CD14-positive monocyte (primary cell): ENCODE data around the gene RASGRP3. TPM values are rescaled to one million over a fixed set of nuclear protein-coding genes. Genes with fewer than 3 reads are reported as not detected.

Experiments used
- DNase-seq, 3 donors: peaks; one replicate each; pipeline ENCODE4 v3.0.0-alpha.2; 2011 to 2022
- H2AFZ ChIP-seq: 2 replicates; pipeline ENCODE4 v1.6.0; 2012; ENCODE audit warnings: mild to moderate bottlenecking, low read depth, low read length, inconsistent platforms; ENCODE audit not compliant: insufficient read depth, poor library complexity, severe bottlenecking
- H3K27ac ChIP-seq, 2 donors: 1 replicate in 1 of 2; 2 replicates in 1 of 2; pipeline ENCODE4 v1.5.1; 2012 to 2013; ENCODE audit warnings: low read length in 2 of 2, control low read depth in 1 of 2, inconsistent platforms in 1 of 2, low read depth in 1 of 2, mild to moderate bottlenecking in 1 of 2
- H3K27me3 ChIP-seq, 2 donors: one replicate each; pipeline versions ENCODE4 v1.6.0 to v1.6.1; 2011 to 2013; ENCODE audit warnings: low read length in 2 of 2; ENCODE audit not compliant: control insufficient read depth in 2 of 2, insufficient read depth in 2 of 2
- H3K36me3 ChIP-seq, 2 donors: replicated peaks in 1 of 2; 1 replicate in 1 of 2; 2 replicates in 1 of 2; pipeline versions ENCODE4 v1.5.1 to v1.6.1; 2012 to 2013; ENCODE audit warnings: low read length in 2 of 2, control low read depth in 1 of 2, inconsistent platforms in 1 of 2, mild to moderate bottlenecking in 1 of 2; ENCODE audit not compliant: insufficient read depth in 2 of 2, control insufficient read depth in 1 of 2
- H3K4me1 ChIP-seq, 2 donors: 1 replicate in 1 of 2; 2 replicates in 1 of 2; pipeline versions ENCODE4 v1.5.1 to v1.6.1; 2012 to 2013; ENCODE audit warnings: low read length in 2 of 2, control low read depth in 1 of 2, inconsistent platforms in 1 of 2, mild to moderate bottlenecking in 1 of 2, moderate library complexity in 1 of 2; ENCODE audit not compliant: insufficient read depth in 2 of 2, control insufficient read depth in 1 of 2
- H3K4me2 ChIP-seq: replicated peaks from 2 replicates; pipeline ENCODE3; 2012; ENCODE audit warnings: low read length, moderate library complexity, mild to moderate bottlenecking; ENCODE audit not compliant: poor library complexity, severe bottlenecking; ENCODE audit errors: extremely low read depth
- H3K4me3 ChIP-seq, 3 experiments: fragments of 200-600 bp in 1 of 3; sonication (generic) in 1 of 3; replicated peaks in 1 of 3; 1 replicate in 2 of 3; 2 replicates in 1 of 3; pipeline ENCODE4 v1.5.1; 2011 to 2013; ENCODE audit warnings: low read length in 3 of 3, mild to moderate bottlenecking in 3 of 3, control low read depth in 2 of 3, low read depth in 2 of 3, inconsistent platforms in 1 of 3, moderate library complexity in 1 of 3
- H3K79me2 ChIP-seq: 2 replicates; pipeline ENCODE4 v1.6.0; 2012; ENCODE audit warnings: mild to moderate bottlenecking, control low read depth, inconsistent platforms, low read length, moderate library complexity; ENCODE audit not compliant: insufficient read depth
- H3K9ac ChIP-seq: 2 replicates; pipeline ENCODE4 v1.6.0; 2017; ENCODE audit warnings: low read length, mild to moderate bottlenecking; ENCODE audit not compliant: insufficient read depth, poor library complexity, severe bottlenecking
- H3K9me3 ChIP-seq, 2 donors: replicated peaks in 1 of 2; 1 replicate in 1 of 2; 2 replicates in 1 of 2; pipeline versions ENCODE4 v1.5.1 to v1.6.1; 2012 to 2013; ENCODE audit warnings: low read length in 2 of 2, control low read depth in 1 of 2; ENCODE audit not compliant: control insufficient read depth in 1 of 2, insufficient read depth in 1 of 2
- H4K20me1 ChIP-seq: 2 replicates; pipeline ENCODE4 v1.6.0; 2012; ENCODE audit warnings: mild to moderate bottlenecking, low read length, control low read depth, moderate library complexity; ENCODE audit not compliant: insufficient read depth
- H3K27ac Mint-ChIP-seq, 7 donors: one replicate each; pipeline ENCODE4 v1.8.0; 2020; ENCODE audit warnings: mild to moderate bottlenecking in 7 of 7, mixed read lengths in 7 of 7, moderate library complexity in 6 of 7, inconsistent platforms in 2 of 7
- H3K27me3 Mint-ChIP-seq, 3 donors: one replicate each; pipeline ENCODE4 v1.8.0; 2021 to 2022; ENCODE audit warnings: low read depth in 3 of 3, mild to moderate bottlenecking in 3 of 3, mixed read lengths in 3 of 3, moderate library complexity in 3 of 3, inconsistent platforms in 1 of 3
- H3K36me3 Mint-ChIP-seq, 2 donors: one replicate each; pipeline ENCODE4 v1.8.0; 2020; ENCODE audit warnings: mixed read lengths in 2 of 2, inconsistent platforms in 1 of 2, mild to moderate bottlenecking in 1 of 2
- H3K4me1 Mint-ChIP-seq: one replicate; pipeline ENCODE4 v1.8.0; 2020; ENCODE audit warnings: mild to moderate bottlenecking, mixed read lengths
- H3K4me3 Mint-ChIP-seq, 2 donors: one replicate each; pipeline ENCODE4 v1.8.0; 2020; ENCODE audit warnings: mild to moderate bottlenecking in 2 of 2, mixed read lengths in 2 of 2, moderate library complexity in 1 of 2
- H3K9me3 Mint-ChIP-seq, 7 donors: one replicate each; pipeline ENCODE4 v1.8.0; 2020 to 2022; ENCODE audit warnings: mixed read lengths in 7 of 7, mild to moderate bottlenecking in 6 of 7, moderate library complexity in 6 of 7, inconsistent platforms in 2 of 7
- CTCF ChIP-seq: fragments of 200-600 bp; IDR thresholded peaks from one replicate; pipeline ENCODE4 v1.8.0; 2022; ENCODE audit warnings: antibody characterized with exemption, mild to moderate bottlenecking
- WGBS: methylation state at CpG from one replicate; pipeline ENCODE4 v1.1.5; 2013; ENCODE audit warnings: missing lambda C conversion rate; ENCODE audit not compliant: insufficient coverage; 5-methylcytosine and 5-hydroxymethylcytosine counted together
- intact Hi-C, 2 donors: fragments of 100-400 bp; cut with micrococcal nuclease; formaldehyde crosslinking; loops; one replicate each; pipeline versions ENCODE4 v1.15.0 to v1.15.1; 2023
- polyA plus RNA-seq, 3 donors: library from polyadenylated mRNA; depleted of rRNA in 1 of 3; unstranded in 2 of 3; stranded (reverse) in 1 of 3; fragments of 300-500 nt in 2 of 3; fragments of >200 nt in 1 of 3; fragmentation: Illumina TruSeq in 2 of 3; gene quantifications; 1 replicate in 2 of 3; 2 replicates in 1 of 3; pipeline ENCODE4 v1.2.3, GENCODE V29; 2012 to 2021

RASGRP3 gene
- polyA plus RNA-seq, 3 donors: 0.62 to 0.89 (median 0.84) TPM

GRCh38 chr2:33552758-33553461, 76.5 kb downstream of the RASGRP3 start:
- Mint-ChIP-seq H3K27ac (peak overlapping the region in 4 of 7 donors; percentile 11 to 76 (median 46)), H3K4me3 (no peak overlapping the region), H3K9me3 (no peaks in the 10 kb centered on the region), H3K27me3 (no peaks in the 10 kb centered on the region), H3K36me3 (no peaks in the 10 kb centered on the region), H3K4me1 (peaks cover 22% of the 10 kb centered on the region)
- Histone ChIP-seq H2AFZ (no peak overlapping the region), H3K27me3 (no peaks in the 10 kb centered on the region), H3K79me2 (no peaks in the 10 kb centered on the region), H3K4me3 (no peak overlapping the region), H3K36me3 (no peaks in the 10 kb centered on the region), H3K4me1 (peaks cover 12 to 22% of the 10 kb centered on the region in 2 donors), H3K9me3 (no peaks in the 10 kb centered on the region), H4K20me1 (no peaks in the 10 kb centered on the region), H3K27ac (no peak overlapping the region), H3K4me2 (no peak overlapping the region), H3K9ac (no peak overlapping the region)
- WGBS: 0% methylated on average over 1 of the region's 1 CpG
- intact Hi-C loops: no loop called here
- peak; percentile 8 to 73 (median 25) for DNase-seq
- TF ChIP-seq CTCF: no peak

GRCh38 chr2:33555681-33556080, 79.2 kb downstream of the RASGRP3 start:
- DNase-seq: no peak
- peak overlapping the region in 2 of 7 donors; percentile 72 to 89 for H3K27ac Mint-ChIP-seq
- H3K36me3 Mint-ChIP-seq: no peaks in the 10 kb centered on the region
- no peak overlapping the region for H3K9ac ChIP-seq
- no peaks in the 10 kb centered on the region for H3K36me3 ChIP-seq
- no peak overlapping the region for H3K4me2 ChIP-seq
- H3K79me2 ChIP-seq: no peaks in the 10 kb centered on the region
- H4K20me1 ChIP-seq: no peaks in the 10 kb centered on the region
- no peak overlapping the region for H3K27ac ChIP-seq
- peaks cover 12 to 22% of the 10 kb centered on the region in 2 donors for H3K4me1 ChIP-seq
- H3K4me3 Mint-ChIP-seq: no peak overlapping the region
- H3K27me3 ChIP-seq: no peaks in the 10 kb centered on the region
- no peak overlapping the region for H3K4me3 ChIP-seq
- peaks cover 0 to 2% (median 0%) of the 10 kb centered on the region in 3 donors for H3K27me3 Mint-ChIP-seq
- H3K4me1 Mint-ChIP-seq: peaks cover 25% of the 10 kb centered on the region
- WGBS: no CpG with 5 or more reads among the region's 3 CpGs
- TF ChIP-seq CTCF: no peak
- H3K9me3 ChIP-seq: no peaks in the 10 kb centered on the region
- no peaks in the 10 kb centered on the region for H3K9me3 Mint-ChIP-seq
- H2AFZ ChIP-seq: no peak overlapping the region
- intact Hi-C loops: no loop called here
